Measurements from ENCODE around the gene PPP2CA.
"Not testable (repeated sequence)": the region's sequence is repeated elsewhere in the genome, so short reads cannot be mapped to it uniquely, and the experiment has no call there.

Gene PPP2CA

GRCh38 chr5:134225780-134226440 lies at the start of gene PPP2CA:
PPP2CA (minus strand) TSS chr5:134226073; CDS start chr5:134225861, 212 bp downstream.
- DNase-seq, result peak; percentile 100

GRCh38 chr5:134273642-134274395 lies 47.9 kb upstream of the PPP2CA start:
- DNase-seq, result no peak

- DNase-seq, result no peak
These were observed 45.2 kb upstream of the PPP2CA start for GRCh38 chr5:134271059-134271458.

- DNase-seq, result no peak
These were observed 43.0 kb upstream of the PPP2CA start for GRCh38 chr5:134268919-134269318.

GRCh38 chr5:134268019-134268601 lies 42.2 kb upstream of the PPP2CA start:
- no peak for DNase-seq

- no peak for DNase-seq
These were observed 41.6 kb upstream of the PPP2CA start for GRCh38 chr5:134267366-134268018.

- no peak for DNase-seq
These were observed 37.9 kb upstream of the PPP2CA start for GRCh38 chr5:134263801-134264200.

- DNase-seq, result not testable (repeated sequence)
These were observed 36.8 kb upstream of the PPP2CA start for GRCh38 chr5:134262629-134263028.

GRCh38 chr5:134258896-134259295 lies 33.0 kb upstream of the PPP2CA start:
- DNase-seq, result no peak

- no peak for DNase-seq
These were observed 31.3 kb upstream of the PPP2CA start for GRCh38 chr5:134257176-134257575.

GRCh38 chr5:134255418-134256150 lies 29.7 kb upstream of the PPP2CA start:
- DNase-seq, result no peak

- DNase-seq, result not testable (repeated sequence)
These were observed 27.7 kb upstream of the PPP2CA start for GRCh38 chr5:134253368-134254153.

- DNase-seq, result no peak
These were observed 26.8 kb upstream of the PPP2CA start for GRCh38 chr5:134252671-134253070.

- no peak for DNase-seq
These were observed 25.1 kb upstream of the PPP2CA start for GRCh38 chr5:134250949-134251348.

GRCh38 chr5:134249469-134250379 lies 23.9 kb upstream of the PPP2CA start:
- DNase-seq, result peak; percentile 7 to 64

GRCh38 chr5:134248256-134248655 lies 22.4 kb upstream of the PPP2CA start:
- no peak for DNase-seq

- no peak for DNase-seq
These were observed 21.8 kb upstream of the PPP2CA start for GRCh38 chr5:134247428-134248224.

- no peak for DNase-seq
These were observed 21.0 kb upstream of the PPP2CA start for GRCh38 chr5:134246771-134247427.

- DNase-seq, result no peak
These were observed 19.8 kb upstream of the PPP2CA start for GRCh38 chr5:134245692-134246091.

Data from CD4-positive, alpha-beta T cell treated with Interleukin-4 for 1 hour (primary cell).